Jurkat, Clone E6-1 (cell line): ENCODE measurements around the gene GPD2.

ENCODE experiments used
- DNase-seq: peaks from one replicate; pipeline ENCODE4 v3.0.0-alpha.2; 2011; ENCODE audit warnings: low read depth, low spot score
- H3K4me3 ChIP-seq: 2 replicates; pipeline ENCODE4 v1.5.1; 2011; ENCODE audit warnings: mild to moderate bottlenecking, low read length, control low read depth, moderate library complexity

GPD2 gene

DNA sequence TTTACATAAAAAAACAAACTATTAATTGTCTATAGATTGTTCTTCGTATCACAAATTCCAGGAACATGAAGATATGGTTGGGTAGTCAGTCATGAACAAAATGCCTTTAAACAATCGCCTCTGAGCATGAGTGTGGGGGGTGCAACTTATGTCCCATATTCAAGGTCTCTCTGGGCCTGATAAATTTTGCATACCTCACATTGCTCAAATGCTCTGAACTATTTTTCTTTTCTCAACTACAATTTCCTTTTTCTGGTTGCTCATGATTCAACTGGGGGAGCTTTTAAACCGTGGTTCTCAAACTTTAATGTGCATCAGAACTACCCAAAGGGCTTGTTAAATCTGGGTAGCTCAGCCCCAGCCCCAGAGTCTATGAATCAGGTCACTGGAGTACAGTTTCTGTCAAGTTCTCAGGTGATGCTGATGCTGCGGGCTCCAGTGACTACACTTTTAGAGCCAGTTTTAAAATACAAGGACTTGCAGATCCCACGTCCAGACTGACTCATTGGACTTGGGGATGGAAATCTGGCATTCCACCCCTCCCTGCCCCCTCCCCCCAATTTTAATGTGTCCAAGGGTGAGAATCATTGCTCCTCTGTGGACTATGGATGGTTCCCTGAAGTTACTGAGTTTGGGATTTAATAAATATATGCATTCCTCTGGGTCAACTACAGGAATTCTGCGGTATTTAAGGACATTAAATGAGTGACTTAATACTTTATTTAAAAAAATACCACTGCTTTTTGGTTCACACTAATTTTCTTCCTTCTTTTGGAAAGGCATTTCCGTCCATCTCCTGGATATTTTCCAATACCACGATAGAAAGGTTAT lies 1.5 kb upstream of the GPD2 start:
- no peak for DNase-seq
- H3K4me3 ChIP-seq, result no peak overlapping the region

DNA sequence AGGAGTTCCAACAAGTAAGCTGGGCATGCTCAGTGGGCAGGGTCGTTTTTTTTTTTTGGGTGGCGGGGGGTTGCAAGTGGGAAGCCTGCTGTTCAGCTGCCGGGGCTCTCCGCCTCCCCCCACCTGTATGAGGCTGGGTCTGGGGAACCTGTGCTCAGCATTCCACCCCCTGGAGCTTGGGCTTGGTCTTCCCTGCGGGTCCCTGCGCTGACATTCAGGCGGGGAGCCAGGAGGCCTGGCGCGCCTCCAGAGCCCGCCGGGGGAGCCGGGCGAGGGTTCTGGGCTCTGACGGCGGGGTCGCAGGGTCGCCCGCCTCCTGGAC lies 822 bp upstream of the GPD2 start:
- no peak for DNase-seq
- no peak overlapping the region for H3K4me3 ChIP-seq

DNA sequence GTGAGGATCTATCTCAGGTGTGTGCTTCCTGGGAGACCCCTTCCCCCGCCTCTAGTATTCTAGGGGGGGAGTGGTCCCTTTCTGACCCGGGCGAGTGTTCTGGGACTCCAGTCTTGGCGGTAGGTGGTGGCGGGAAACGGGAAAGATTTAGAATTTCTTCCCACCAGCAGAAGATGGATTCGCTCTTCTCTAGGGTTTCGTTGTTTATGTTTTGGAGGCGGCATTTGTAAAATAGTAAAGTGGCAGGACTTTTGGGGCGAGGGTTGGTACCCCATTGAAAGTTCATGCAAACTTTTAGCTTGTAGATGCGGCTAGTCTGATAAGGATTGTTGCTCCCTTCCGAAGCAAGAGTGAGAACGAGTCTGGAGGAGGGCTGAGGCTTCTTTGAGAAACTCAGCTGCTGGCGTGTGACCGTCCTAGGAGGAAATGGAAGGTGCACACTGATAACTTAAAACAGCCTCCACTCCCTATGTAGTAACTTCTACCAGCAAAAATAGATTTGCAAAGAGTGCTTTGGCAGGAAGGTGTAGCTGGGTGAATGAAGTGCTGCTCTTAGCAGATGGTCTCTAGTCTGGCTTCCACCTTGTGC lies 412 bp downstream of the GPD2 start:
- no peak for DNase-seq

GRCh38 chr2:156437272-156437930 lies 1.2 kb downstream of the GPD2 start:
- no peak for DNase-seq

More for the DNA sequence above, 412 bp downstream of the GPD2 start:
- H3K4me3 ChIP-seq, result peak overlapping the region; percentile 11; the same call in 1 of the 2 replicates

GRCh38 chr2:156437931-156438410 lies 1.8 kb downstream of the GPD2 start:
- DNase-seq, result no peak
- H3K4me3 ChIP-seq, result no peak overlapping the region

More at GRCh38 chr2:156437272-156437930, 1.2 kb downstream of the GPD2 start:
- H3K4me3 ChIP-seq, result no peak overlapping the region

GRCh38 chr2:156443089-156443488 lies 6.9 kb downstream of the GPD2 start:
- DNase-seq, result no peak
- no peak overlapping the region for H3K4me3 ChIP-seq

- no peak for DNase-seq
- H3K4me3 ChIP-seq, result no peak overlapping the region
Observed at GRCh38 chr2:156445296-156446220, 9.4 kb downstream of the GPD2 start.

GRCh38 chr2:156447761-156448160 lies 11.6 kb downstream of the GPD2 start:
- DNase-seq, result no peak
- H3K4me3 ChIP-seq, result no peak overlapping the region

GRCh38 chr2:156448766-156449165 lies 12.6 kb downstream of the GPD2 start:
- H3K4me3 ChIP-seq, result no peak overlapping the region
- DNase-seq, result no peak

- no peak overlapping the region for H3K4me3 ChIP-seq
- no peak for DNase-seq
Observed at GRCh38 chr2:156452971-156453370, 16.8 kb downstream of the GPD2 start.

DNA sequence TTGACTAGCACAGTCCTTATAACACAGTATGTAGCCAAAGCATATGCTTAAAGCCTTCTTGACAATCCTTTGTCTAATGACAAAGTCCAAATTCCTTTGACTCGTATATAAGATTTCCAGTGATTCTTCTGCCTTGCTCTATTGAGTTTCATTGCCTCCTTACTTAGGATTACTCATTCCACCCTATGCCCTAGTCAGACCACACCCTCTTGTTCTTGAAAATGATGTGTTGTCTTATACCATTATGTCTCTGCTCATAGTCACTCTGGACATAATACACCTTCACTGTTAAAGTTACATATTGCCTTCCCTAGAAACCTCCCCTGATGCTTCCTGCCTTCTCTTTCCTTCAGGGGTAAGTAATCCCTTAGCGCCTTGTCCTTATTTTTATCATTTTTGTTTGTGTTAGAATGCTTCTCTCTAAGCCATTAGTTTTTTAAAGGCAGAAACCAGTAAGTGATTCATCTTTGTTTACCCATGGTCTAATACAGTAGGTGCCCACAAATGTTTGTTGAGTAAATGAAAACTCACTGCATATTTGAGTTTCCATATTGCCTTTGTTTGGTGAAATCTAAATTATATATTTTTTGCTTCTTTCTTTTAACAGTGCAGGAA lies 19.3 kb downstream of the GPD2 start:
- DNase-seq, result no peak
- no peak overlapping the region for H3K4me3 ChIP-seq

DNA sequence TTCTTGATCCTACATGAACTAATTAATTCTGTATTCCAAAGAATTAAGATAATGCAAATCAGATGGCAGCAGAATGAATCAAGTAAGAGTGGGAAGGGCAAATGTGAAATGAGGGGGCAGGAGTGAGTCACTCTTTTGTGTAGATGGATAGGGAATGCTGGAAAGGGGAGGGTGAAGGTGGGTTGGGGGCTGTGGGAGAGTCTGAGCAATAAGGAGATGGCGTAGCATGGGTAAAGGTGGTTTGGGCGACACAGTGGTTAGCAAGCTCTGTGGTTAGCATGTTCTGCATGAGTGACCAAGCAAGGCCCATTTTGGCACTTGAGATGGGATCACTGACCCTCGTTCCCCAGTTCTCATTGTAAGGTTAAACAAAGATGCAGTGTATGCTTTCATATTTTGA lies 20.4 kb downstream of the GPD2 start:
- H3K4me3 ChIP-seq, result no peak overlapping the region
- no peak for DNase-seq

GRCh38 chr2:156457523-156458517 lies 21.6 kb downstream of the GPD2 start:
- no peak overlapping the region for H3K4me3 ChIP-seq
- DNase-seq, result no peak

DNA sequence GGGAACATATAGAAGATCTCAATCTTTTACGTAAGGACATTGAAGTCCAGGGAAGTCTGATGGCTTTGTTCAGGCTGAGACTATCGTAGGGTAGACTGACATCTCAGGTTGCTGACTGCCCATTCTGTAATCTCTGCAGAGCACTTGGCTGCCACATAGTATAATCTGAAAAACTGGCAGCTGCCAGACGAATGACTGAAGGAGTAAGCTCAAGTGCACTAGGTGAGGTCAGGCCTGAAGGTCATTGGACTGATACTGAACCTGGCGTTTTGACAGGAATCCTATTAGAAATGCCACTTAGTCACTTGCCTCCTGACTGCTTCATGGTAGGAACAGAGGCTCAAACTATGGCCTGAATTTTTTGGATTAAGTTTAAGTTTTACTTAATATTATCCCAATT lies 23.5 kb downstream of the GPD2 start:
- H3K4me3 ChIP-seq, result no peak overlapping the region
- DNase-seq, result no peak

DNA sequence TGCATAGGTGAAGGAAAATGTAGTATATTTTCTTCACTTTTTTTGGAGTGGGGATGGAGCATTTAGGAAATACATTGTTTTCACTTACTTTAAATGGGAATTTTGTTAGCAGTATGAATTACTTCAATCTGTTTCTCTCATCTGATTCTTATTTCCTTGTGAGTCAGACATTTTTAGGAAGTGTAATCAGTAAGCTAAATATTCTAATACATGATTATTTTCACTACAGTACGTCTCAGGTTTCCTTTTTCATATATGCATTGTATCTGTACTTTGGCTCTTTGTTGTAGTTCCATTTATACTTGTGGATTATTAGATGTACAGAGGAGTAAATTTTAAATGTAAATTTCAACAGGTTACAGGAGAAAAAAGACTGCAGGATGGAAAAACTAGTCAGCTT lies 27.9 kb downstream of the GPD2 start:
- no peak for DNase-seq
- no peak overlapping the region for H3K4me3 ChIP-seq

DNA sequence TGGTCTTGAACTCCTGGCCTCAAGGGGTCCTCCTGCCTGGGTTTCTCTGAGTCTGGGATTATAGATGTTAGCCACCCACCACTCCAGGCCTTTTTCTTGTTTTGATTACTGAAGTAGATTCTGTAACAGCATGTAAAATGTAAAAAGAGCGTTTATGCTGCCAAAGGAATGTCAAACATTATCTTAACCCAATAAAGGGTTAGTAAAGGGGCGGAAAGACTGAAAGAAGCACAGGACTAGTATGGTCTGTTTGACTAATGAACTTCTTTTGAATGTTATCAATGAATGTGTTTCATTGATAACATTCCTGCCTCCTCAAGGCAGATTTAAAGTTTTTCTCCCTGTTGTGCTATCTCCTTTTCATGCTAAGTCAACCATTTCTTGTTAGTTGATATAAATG lies 29.4 kb downstream of the GPD2 start:
- no peak for DNase-seq
- H3K4me3 ChIP-seq, result no peak overlapping the region

DNA sequence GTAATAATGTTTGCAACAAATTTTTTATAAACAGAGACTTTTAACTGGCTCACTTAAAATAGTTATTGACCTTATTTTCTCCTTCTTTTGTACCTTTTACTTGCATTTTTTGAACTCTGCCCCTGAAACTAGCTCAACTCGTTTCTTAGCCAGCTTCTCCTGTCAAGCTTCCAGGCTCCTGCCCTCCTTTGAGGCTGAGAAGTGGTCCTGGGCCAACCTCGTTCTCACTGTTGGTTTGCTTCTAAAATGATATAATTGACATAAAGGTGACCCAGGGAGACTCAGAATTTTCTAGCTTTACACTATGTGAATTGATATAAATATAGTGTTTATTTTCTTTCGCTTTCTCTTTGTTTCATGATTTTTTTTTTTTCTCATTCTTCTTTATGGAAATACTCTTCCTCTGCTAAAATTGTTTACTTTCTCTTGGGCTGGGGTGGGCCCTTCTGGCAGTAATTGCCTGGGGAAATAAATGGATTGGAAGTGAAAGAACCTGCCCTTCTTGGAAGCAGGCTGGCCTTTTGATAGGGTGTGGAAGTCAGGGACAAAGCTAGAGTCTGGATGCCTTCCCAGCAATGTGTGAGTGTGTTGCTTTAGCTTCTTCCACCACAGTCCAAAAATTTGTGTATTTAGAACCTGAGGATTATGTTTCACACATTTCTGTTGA lies 30.7 kb downstream of the GPD2 start:
- no peak overlapping the region for H3K4me3 ChIP-seq
- no peak for DNase-seq
